GM19452 (cell line): Measurements from ENCODE around the gene FAM118A.
A peak's percentile ranks its signal among the peaks of the same experiment; 100 is the strongest.
"Not testable (repeated sequence)": the region's sequence is repeated elsewhere in the genome, so short reads cannot be mapped to it uniquely, and the experiment has no call there.

Experiments used
- ATAC-seq: cut with Tn5 transposase; IDR thresholded peaks from one replicate; pipeline ENCODE4 v1.9.1; 2021; ENCODE audit not compliant: unreplicated experiment

FAM118A gene

GRCh38 chr22:45309422-45310227, at the start of gene FAM118A:
TSS of gene FAM118A (plus strand) at chr22:45309934. CDS start at chr22:45322380, 12,446 bp downstream.
- ATAC-seq: peak; percentile 74

DNA sequence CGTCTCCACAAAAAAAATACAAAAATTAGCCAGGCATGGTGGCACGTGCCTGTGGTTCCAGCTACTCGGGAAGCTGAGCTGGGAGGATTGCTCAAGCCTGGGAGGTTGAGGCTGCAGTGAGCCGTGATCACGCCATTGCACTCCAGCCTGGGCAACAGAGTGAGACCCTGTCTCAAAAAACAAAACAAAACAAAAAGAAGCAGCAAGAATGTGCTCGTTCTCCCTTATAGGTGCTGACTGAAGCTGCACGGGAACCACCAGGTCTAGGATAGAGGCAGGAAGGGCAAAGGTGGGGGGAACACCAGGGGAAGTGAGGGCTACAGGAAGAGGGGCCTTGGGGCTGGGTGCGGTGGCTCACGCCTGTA, 49.4 kb upstream of the FAM118A start:
- not testable (repeated sequence) for ATAC-seq

DNA sequence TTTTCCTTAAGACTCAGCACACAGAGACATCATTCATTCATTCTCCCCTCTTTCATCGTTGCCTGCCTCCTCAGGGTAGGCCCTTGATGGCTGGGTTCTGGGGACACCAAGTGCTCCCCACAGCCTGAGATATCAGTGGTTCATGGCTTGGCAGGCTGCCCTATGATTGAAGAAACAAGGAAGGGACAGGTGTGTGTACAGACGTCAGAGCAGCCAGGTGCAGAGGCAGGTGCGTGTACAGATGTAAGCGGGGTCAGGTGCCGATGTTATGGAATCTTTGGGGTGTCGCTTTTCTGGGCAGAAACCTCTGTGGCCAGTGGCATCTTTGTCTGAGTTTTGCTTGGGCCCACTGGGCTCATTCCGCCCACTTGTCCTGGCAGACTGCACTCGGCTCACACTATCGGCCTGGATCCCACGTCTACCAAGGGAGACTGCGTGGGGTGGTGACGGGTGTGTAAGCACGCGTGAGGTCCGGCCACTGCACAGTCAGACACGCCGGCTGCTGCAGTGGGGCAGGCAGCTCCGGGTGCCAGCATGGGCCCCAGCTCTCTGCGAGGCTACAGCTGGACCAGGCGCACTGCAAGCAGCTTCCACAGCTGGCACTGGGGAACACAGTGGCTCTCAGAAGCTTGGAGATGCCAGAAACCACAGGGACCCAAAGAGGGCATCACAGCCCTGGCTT, 48.2 kb upstream of the FAM118A start:
- no peak for ATAC-seq

- ATAC-seq: no peak
These were observed 47.4 kb upstream of the FAM118A start for GRCh38 chr22:45262195-45262930.

DNA sequence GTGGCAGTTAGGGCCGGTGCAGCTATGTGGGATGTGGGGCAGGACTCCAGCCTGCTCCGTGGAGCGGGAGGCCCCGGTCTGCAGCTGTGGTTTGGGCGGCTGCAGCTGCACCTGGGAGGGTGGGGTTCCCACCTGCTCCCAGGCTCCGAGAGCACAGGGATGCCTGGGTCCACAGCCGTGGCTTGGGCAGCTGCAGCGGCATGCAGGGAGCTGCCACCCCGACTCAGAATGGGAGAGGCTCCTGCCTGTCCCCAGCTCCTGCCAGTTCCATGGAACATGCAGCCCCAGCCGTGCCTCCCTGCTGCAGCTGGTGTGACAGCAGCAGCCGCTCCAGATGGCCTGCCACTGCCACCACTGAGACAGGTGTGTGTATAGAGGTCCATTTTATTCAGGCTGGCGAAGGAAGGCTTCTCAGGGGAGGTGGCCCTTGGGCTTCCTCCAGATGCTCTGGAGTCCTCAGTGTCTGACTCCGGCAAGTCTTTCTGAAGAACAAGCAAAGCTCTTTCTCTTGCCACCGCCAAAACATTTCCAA, 46.7 kb upstream of the FAM118A start:
- peak; percentile 40 for ATAC-seq

- ATAC-seq: peak; percentile 79
These were observed 46.1 kb upstream of the FAM118A start for GRCh38 chr22:45263463-45264269.

GRCh38 chr22:45265535-45265934, 44.2 kb upstream of the FAM118A start:
- no peak for ATAC-seq

- ATAC-seq: no peak
These were observed 41.4 kb upstream of the FAM118A start for GRCh38 chr22:45268167-45268957.

DNA sequence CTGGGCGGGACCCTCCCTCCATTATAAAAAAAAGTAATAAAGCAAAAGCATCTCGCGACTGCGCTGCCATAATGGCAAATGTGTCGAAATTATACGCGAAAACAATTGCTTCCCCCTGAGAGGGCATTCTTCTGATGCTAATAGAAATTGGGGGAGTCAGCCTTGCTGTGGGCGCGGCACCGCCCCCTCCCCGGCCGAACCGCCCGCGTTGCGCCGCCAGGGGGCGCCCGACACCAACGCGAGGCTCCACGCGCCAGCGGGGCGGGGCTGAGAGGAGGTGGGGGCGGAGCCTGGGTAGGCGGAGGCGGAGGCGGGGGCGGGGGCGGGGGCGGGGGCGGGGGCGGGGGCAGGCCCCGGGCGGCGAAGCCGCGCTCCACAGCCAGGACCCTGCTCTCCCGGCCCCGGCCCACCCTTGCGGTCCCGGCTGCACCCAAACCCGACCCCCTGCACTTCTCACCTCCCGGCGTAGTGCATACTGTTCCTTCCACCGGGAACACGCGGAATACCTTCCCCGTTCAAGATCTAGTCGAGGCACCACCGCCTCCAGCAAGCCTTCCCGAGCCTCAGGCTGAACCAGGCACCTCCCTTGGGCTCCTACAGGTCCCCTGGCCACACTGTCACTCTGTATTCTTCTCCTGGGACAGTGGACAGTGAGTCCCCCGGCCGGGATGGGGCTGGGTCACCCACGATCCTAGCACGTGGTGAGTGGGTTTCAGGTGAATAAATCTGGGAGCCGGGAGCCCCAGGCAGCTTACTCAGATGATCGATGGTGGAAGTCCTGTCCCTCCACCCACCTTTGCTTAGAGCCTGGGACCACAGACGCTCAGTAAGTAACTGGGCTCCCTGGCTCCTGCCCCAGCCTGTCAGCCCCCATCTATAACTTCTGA, 40.5 kb upstream of the FAM118A start:
- no peak for ATAC-seq

DNA sequence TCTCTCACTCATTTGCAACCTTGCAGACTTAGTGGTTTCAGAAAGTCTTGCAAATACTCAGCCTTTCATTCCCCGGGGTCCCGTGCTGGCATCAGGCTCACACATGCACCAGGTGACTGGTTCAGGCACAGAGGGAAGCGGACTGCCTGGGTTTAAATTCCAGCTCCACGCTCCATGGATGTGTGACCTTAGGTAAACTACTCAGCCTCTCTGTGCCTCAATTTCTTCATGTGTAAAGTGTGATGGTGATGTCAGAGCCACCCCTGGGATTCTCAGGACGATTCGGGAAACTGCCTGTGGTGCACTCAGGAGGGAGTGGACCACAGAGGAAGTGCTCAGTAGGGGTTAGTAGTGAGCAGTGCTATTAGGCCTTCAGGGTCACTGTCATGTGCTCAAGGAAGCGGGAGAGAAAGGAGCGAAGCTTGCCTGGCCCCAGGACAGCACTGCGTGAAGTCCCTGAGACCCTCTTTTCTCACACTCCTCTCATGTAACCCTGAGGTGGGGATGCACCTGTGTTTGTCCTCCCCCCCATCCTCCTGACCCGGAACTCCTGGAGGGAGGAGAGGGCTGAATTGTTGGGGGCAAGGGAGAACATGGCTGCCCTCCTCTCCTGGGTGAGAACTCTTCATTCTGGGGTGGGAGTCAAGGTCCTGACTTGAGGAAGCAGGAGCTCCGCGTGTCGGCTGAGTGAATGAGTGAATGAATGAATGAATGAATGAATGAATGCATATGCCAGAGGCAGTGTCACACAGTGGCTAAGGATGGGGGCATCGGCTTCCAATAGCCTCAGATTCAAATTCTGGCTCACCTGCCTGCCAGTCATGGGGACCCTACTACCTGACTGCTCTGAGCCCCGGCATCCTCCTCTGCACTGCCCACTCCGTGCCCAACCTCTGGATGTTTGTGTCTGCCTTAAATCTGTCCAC, 39.4 kb upstream of the FAM118A start:
- no peak for ATAC-seq

DNA sequence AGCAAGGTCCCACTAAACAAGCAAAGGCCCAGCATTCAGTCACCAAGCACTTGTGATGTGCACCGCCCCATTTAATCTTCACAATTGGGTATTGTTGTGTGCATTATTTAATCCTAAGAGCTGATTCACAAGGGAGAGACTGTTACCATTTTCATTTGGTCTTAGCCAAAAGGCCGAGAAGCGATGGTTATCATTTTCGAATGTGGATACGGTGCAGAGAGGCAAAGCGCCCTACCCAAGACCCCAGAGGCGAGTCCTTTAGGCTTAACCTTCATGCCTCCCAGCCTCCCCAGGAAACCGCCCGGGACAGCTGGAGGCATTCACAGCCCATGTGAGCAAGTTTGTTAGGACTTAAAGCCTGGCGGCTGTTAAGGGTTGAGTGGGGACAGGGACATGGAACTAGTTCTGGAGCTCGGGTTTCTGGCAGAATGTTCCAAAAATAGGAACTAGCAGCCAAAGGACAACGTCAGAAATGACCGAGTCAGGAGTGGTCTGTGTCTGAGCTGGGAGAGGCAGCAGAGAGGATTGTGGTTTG, 38.0 kb upstream of the FAM118A start:
- no peak for ATAC-seq

- ATAC-seq: no peak
These were observed 37.2 kb upstream of the FAM118A start for GRCh38 chr22:45272498-45272897.

DNA sequence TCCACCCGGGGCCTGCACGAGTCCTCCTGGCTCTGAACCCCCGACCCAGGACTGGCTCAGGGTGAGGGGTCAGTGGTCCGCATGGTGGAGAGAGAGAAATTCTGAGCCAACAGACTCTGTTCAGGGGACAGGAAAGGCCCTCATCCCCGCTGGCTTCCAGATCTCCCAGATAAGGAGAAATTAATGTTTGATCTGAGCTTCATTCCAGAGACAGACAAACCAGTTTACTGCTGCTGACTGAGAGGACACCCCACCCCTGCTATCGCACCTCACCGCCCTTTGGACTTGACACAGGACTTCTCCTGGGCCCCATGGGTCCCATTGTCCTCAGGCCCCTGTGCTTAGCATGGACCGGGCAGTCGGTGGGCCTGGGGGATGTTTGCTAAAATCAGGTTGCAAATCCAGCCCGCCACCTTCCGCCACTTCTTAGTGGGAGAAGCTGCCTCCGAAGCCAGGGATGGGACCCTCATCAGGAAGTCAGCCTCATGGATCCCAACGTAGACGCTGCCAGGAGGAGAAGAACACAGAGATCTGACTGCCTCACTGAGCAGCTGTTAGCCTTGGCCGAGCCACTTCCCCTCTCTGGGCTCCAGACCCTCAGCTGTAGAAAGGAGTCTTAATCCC, 36.2 kb upstream of the FAM118A start:
- no peak for ATAC-seq

- ATAC-seq: no peak
These were observed 33.1 kb upstream of the FAM118A start for GRCh38 chr22:45276507-45277105.

- ATAC-seq: not testable (repeated sequence)
These were observed 32.0 kb upstream of the FAM118A start for GRCh38 chr22:45277720-45278119.

DNA sequence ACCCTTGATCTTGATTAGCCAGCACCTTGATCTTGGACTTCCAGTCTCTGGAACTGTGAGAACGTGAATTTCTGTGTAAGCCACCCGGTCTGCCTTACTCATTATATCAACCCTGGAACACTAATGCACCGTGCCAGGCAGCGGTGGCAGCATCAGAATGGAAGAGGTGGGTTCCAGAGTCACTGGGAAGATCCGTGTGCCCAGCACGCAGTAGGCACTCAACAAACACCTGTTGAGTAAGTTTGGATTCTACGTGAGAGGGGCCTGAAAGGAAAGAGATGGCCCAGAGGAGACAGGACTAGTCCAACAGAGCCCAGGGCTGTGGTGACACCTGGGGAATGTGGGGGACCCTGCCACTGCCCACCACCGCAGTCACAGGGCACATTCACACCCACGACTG, 31.6 kb upstream of the FAM118A start:
- ATAC-seq: no peak

- ATAC-seq: no peak
These were observed 29.1 kb upstream of the FAM118A start for GRCh38 chr22:45280587-45280980.
